Body of pancreas (tissue), 4 donors: ENCODE results near the gene HOXD12. TPM values are rescaled to one million over a fixed set of nuclear protein-coding genes. Genes with fewer than 3 reads are reported as not detected.

Source experiments
- ATAC-seq: fragments of 150-250 bp; one replicate; pipeline ENCODE4 v1.9.1; 2016
- DNase-seq, 4 donors: peaks; one replicate each; pipeline ENCODE4 v3.0.0-alpha.2; 2019
- H3K27ac ChIP-seq, 4 donors: fragments of 200-600 bp; sonication (generic); 1 replicate in 3 of 4; 2 replicates in 1 of 4; pipeline versions ENCODE4 v1.5.1 to v1.6.1; 2016 to 2019; ENCODE audit warnings: mild to moderate bottlenecking in 1 of 4, mixed read lengths in 1 of 4, moderate library complexity in 1 of 4
- H3K27me3 ChIP-seq, 2 donors: fragments of 200-600 bp; sonication (generic); one replicate each; pipeline ENCODE4 v1.6.0; 2016; ENCODE audit warnings: mild to moderate bottlenecking in 1 of 2
- H3K36me3 ChIP-seq, 2 donors: fragments of 200-600 bp; sonication (generic); replicated peaks in 1 of 2; 2 replicates each; pipeline ENCODE4 v1.5.1; 2016; ENCODE audit warnings: low read depth in 2 of 2; ENCODE audit not compliant: insufficient read depth in 1 of 2
- H3K4me1 ChIP-seq: fragments of 200-600 bp; sonication (generic); one replicate; pipeline ENCODE4 v1.6.0; 2016
- H3K4me3 ChIP-seq, 2 donors: fragments of 200-600 bp; sonication (generic); 1 replicate in 1 of 2; 2 replicates in 1 of 2; pipeline ENCODE4 v1.5.1; 2016 to 2019
- H3K9me3 ChIP-seq, 3 donors: fragments of 200-600 bp; sonication (generic); 1 replicate in 2 of 3; 2 replicates in 1 of 3; pipeline ENCODE4 v1.5.1; 2016
- CTCF ChIP-seq, 7 experiments: fragments of 450-650 bp in 4 of 7; fragments of 200-600 bp in 3 of 7; sonication (generic) in 3 of 7; IDR thresholded peaks; one replicate each; pipeline ENCODE4 v1.5.1; 2016 to 2019; ENCODE audit warnings: antibody characterized with exemption in 7 of 7
- POLR2A ChIP-seq, 3 donors: fragments of 450-650 bp; IDR thresholded peaks; one replicate each; pipeline ENCODE4 v1.6.1; 2016; ENCODE audit warnings: antibody characterized with exemption in 3 of 3, mild to moderate bottlenecking in 2 of 3
- WGBS, 2 donors: methylation state at CpG; one replicate each; pipeline ENCODE4 v1.1.5; 2017; 5-methylcytosine and 5-hydroxymethylcytosine counted together
- intact Hi-C: fragments of 100-400 bp; cut with DNase I; formaldehyde crosslinking; loops from one replicate; pipeline ENCODE4 v1.15.1; 2023
- total RNA-seq, 2 donors: library from RNA; depleted of rRNA; stranded (reverse); fragments of >200 nt; gene quantifications; one replicate each; pipeline ENCODE4 v1.1.0, GENCODE V29; 2016

HOXD12 gene
- total RNA-seq, 2 donors from 2014 or later = not detected

GRCh38 chr2:176136374-176137251 is 37.0 kb downstream of the HOXD12 start:
- H3K36me3 ChIP-seq = no peaks in the 10 kb centered on the region
- intact Hi-C loops = no loop called here
- peaks cover 0 to 65% of the 10 kb centered on the region in 2 donors for H3K27me3 ChIP-seq
- ATAC-seq (no peak), DNase-seq (no peak)
- no peak for TF ChIP-seq POLR2A (IDR thresholded peaks at IDR 0.05)
- TF ChIP-seq CTCF (IDR thresholded peaks at IDR 0.05) = no peak
- H3K4me1 ChIP-seq = peaks cover 26% of the 10 kb centered on the region
- H3K27ac ChIP-seq = peak overlapping the region in 3 of 4 donors; percentile 24 to 38 (median 24)
- H3K9me3 ChIP-seq = no peaks in the 10 kb centered on the region
- no peak overlapping the region for H3K4me3 ChIP-seq
- 2 to 7% methylated on average over 14 to 69 of the region's 71 CpGs for WGBS, 2 donors

- intact Hi-C loops = no loop called here
- no peak for ATAC-seq
These were observed 37.6 kb downstream of the HOXD12 start for GRCh38 chr2:176137252-176137580.

GRCh38 chr2:176137906-176138305 is 38.3 kb downstream of the HOXD12 start:
- Histone ChIP-seq H3K4me3 (no peak overlapping the region), H3K27ac (no peak overlapping the region)
- DNase-seq = no peak

More at GRCh38 chr2:176137252-176137580, 37.6 kb downstream of the HOXD12 start:
- TF ChIP-seq CTCF (IDR thresholded peaks at IDR 0.05) (no peak), POLR2A (IDR thresholded peaks at IDR 0.05) (no peak)
- Histone ChIP-seq H3K27me3 (peaks cover 0 to 61% of the 10 kb centered on the region in 2 donors), H3K36me3 (no peaks in the 10 kb centered on the region), H3K27ac (no peak overlapping the region), H3K4me3 (no peak overlapping the region), H3K4me1 (peaks cover 26% of the 10 kb centered on the region), H3K9me3 (no peaks in the 10 kb centered on the region)
- DNase-seq = no peak
- WGBS, 2 donors = 12% methylated on average over 2 of the region's 2 CpGs

GRCh38 chr2:176138526-176138922 is 38.9 kb downstream of the HOXD12 start:
- ATAC-seq = no peak

More at GRCh38 chr2:176137906-176138305, 38.3 kb downstream of the HOXD12 start:
- no peaks in the 10 kb centered on the region for H3K9me3 ChIP-seq
- 31 to 37% methylated on average over 8 of the region's 8 CpGs for WGBS, 2 donors
- H3K4me1 ChIP-seq = peaks cover 26% of the 10 kb centered on the region
- H3K36me3 ChIP-seq = no peaks in the 10 kb centered on the region
- intact Hi-C loops = no loop called here
- H3K27me3 ChIP-seq = peaks cover 0 to 55% of the 10 kb centered on the region in 2 donors
- ATAC-seq = no peak
- no peak for TF ChIP-seq POLR2A (IDR thresholded peaks at IDR 0.05)
- no peak for TF ChIP-seq CTCF (IDR thresholded peaks at IDR 0.05)

More at GRCh38 chr2:176138526-176138922, 38.9 kb downstream of the HOXD12 start:
- Histone ChIP-seq H3K27me3 (peaks cover 0 to 55% of the 10 kb centered on the region in 2 donors), H3K27ac (no peak overlapping the region), H3K9me3 (no peaks in the 10 kb centered on the region), H3K4me3 (no peak overlapping the region), H3K4me1 (peaks cover 26% of the 10 kb centered on the region), H3K36me3 (no peaks in the 10 kb centered on the region)
- no peak for DNase-seq
- TF ChIP-seq CTCF (IDR thresholded peaks at IDR 0.05) (no peak), POLR2A (IDR thresholded peaks at IDR 0.05) (no peak)
- WGBS, 2 donors = 9 to 12% methylated on average over 14 of the region's 14 CpGs
- intact Hi-C loops = no loop called here
